Amniotic stem cell (primary cell): ENCODE results near the gene LCE2D.
"Not testable (repeated sequence)": the region's sequence is repeated elsewhere in the genome, so short reads cannot be mapped to it uniquely, and the experiment has no call there.

Experiments used
- DNase-seq: peaks from one replicate; lab custom pipeline; 2025; lab: John Stamatoyannopoulos, UW

The LCE2D gene

GRCh38 chr1:152663098-152663497 lies at the start of gene LCE2D:
TSS of gene LCE2D (plus strand) at chr1:152663380. CDS start at chr1:152664106, 726 bp downstream.
- DNase-seq: no peak

- DNase-seq: no peak
Observed at GRCh38 chr1:152613511-152613910, 49.7 kb upstream of the LCE2D start, which contains the start of gene LCE3B. TSS of gene LCE3B (plus strand) at chr1:152613811. CDS start at chr1:152613811, 0 bp downstream.

GRCh38 chr1:152621993-152622392 lies 41.2 kb upstream of the LCE2D start:
- DNase-seq: no peak

GRCh38 chr1:152622803-152623202 lies 40.4 kb upstream of the LCE2D start, which contains the start of gene LCE3A:
TSS of gene LCE3A (minus strand) at chr1:152623103. CDS start at chr1:152623103, 0 bp downstream.
- DNase-seq: no peak

- DNase-seq: no peak
Observed at GRCh38 chr1:152623203-152623844, 39.9 kb upstream of the LCE2D start.

GRCh38 chr1:152626744-152627143 lies 36.4 kb upstream of the LCE2D start:
- DNase-seq: no peak

- DNase-seq: no peak
Observed at GRCh38 chr1:152630596-152630995, 32.6 kb upstream of the LCE2D start.

- no peak for DNase-seq
Observed at GRCh38 chr1:152640351-152640750, 22.8 kb upstream of the LCE2D start.

GRCh38 chr1:152643945-152644344 lies 19.2 kb upstream of the LCE2D start:
- DNase-seq: no peak

GRCh38 chr1:152645146-152645545 lies 18.0 kb upstream of the LCE2D start:
- DNase-seq: no peak

- DNase-seq: no peak
Observed at GRCh38 chr1:152646656-152647055, 16.5 kb upstream of the LCE2D start.

- DNase-seq: no peak
Observed at GRCh38 chr1:152654110-152654509, 9.1 kb upstream of the LCE2D start.

GRCh38 chr1:152656459-152656858 lies 6.7 kb upstream of the LCE2D start:
- no peak for DNase-seq

GRCh38 chr1:152657677-152658076 lies 5.5 kb upstream of the LCE2D start:
- no peak for DNase-seq

- DNase-seq: no peak
Observed at GRCh38 chr1:152658649-152659048, 4.5 kb upstream of the LCE2D start.

GRCh38 chr1:152666171-152666570 lies 3.0 kb downstream of the LCE2D start:
- DNase-seq: not testable (repeated sequence)

- no peak for DNase-seq
Observed at GRCh38 chr1:152667648-152668047, 4.5 kb downstream of the LCE2D start.

- DNase-seq: no peak
Observed at GRCh38 chr1:152673016-152673415, 9.8 kb downstream of the LCE2D start.

- DNase-seq: not testable (repeated sequence)
Observed at GRCh38 chr1:152674983-152675382, 11.8 kb downstream of the LCE2D start, which contains the start of gene LCE2C. TSS of gene LCE2C (plus strand) at chr1:152675279. CDS start at chr1:152676016, 737 bp downstream.

GRCh38 chr1:152679459-152679858 lies 16.3 kb downstream of the LCE2D start:
- no peak for DNase-seq

- DNase-seq: no peak
Observed at GRCh38 chr1:152681616-152682015, 18.4 kb downstream of the LCE2D start.

GRCh38 chr1:152683846-152684245 lies 20.7 kb downstream of the LCE2D start:
- DNase-seq: no peak

GRCh38 chr1:152685823-152686222 lies 22.6 kb downstream of the LCE2D start, which contains the start of gene LCE2B:
TSS of gene LCE2B (plus strand) at chr1:152686123. CDS start at chr1:152686844, 721 bp downstream.
- DNase-seq: not testable (repeated sequence)
